Kidney tubule cell (primary cell): ENCODE measurements around the gene FOXE3.

Experiments used
- DNase-seq: peaks from one replicate; pipeline ENCODE4 v3.0.0-alpha.2; 2018; ENCODE audit warnings: low spot score

FOXE3 gene

DNA sequence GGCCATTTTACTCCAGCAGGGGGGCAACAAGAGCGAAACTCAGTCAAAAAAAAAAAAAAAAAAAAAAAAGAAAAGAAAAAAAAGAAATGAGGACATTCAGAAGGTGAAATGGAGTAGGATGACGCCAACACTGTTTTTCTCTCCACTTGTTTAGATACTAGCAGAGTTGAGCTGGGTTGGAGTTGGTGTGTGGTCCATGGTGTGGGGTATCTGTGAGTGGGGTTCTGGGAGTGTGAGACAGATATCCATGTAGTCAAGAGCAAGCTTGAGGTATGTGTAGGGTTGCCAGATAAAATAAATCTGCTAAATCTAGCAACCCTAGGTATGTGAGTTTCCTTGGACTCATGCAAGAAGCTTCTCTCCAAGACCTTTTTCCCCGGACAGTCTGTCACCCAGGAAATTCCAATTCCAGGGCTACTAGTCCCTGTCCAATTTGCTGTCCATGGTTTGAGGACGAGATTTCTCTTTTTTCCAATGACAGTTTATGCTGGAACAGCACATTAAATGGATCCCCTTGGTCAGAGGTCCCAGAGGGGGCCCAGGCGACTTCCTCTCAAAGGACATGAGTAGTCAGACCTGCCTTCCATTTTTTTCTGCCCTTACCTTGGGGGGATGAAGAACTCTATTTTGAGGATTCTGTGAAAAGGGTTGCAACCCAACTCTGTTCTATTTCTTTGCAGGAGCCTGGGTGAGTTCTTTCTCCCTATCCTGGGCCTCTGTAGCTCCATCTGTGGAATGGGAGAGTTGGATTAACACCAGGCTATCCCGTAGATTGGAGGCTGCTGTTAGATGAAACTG lies 19.6 kb downstream of the FOXE3 start:
- DNase-seq, result no peak

DNA sequence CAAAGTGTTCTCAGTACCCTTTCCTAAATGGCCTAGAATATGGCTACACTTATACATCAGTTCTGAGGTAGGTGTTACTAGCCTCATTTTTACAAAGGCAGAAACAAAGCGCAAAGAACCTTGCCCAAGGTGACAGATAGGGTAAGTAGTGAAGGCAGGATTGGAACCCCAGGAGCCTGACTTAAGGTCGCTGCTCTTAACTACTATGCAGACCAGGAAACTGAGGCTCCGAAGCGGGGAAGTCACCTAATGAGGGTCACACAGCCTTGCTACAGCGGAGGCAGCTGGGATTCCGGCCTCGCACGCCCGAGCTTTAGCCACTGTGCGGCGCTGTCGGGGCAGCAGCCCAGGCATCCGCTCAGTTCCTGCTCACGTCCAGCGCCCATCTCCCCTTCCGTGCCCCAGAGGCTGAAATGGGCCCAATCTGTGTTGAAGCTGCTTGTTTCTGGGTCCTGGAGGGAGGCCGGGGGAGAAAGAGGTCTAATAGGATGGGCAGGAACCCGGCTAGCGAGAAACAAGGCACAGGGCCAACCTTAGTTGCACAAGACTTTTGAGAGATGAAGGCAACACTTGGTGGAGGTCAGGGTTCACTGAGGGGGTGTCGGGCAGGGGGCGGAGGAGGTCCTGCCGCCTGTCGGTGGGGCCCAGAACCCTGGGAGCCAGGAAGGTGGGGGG lies 20.4 kb downstream of the FOXE3 start:
- DNase-seq, result peak; percentile 76

DNA sequence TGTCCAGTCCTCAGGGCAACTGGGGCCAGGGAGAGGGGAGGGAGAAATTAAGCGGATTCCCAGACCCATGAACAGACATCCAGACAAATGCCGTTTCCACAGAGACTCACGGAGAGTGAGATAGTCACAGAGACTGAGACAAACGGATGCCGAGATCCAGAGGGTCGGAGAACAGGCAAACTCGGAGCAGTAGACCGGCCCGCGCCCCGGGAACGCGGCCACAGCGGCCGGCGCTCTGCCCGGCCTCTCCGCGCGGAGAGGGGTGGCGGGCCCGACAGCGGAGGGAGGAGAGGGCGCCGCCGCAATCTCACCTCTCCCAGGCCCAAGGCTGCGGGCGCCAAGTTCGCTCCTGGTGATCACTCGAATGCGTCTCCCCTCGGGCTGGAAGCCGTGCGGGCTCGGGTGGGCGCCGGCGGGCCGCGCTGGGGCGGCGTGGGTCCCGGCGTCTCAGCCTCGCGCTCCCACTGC lies 20.9 kb downstream of the FOXE3 start:
- DNase-seq, result peak; percentile 38

DNA sequence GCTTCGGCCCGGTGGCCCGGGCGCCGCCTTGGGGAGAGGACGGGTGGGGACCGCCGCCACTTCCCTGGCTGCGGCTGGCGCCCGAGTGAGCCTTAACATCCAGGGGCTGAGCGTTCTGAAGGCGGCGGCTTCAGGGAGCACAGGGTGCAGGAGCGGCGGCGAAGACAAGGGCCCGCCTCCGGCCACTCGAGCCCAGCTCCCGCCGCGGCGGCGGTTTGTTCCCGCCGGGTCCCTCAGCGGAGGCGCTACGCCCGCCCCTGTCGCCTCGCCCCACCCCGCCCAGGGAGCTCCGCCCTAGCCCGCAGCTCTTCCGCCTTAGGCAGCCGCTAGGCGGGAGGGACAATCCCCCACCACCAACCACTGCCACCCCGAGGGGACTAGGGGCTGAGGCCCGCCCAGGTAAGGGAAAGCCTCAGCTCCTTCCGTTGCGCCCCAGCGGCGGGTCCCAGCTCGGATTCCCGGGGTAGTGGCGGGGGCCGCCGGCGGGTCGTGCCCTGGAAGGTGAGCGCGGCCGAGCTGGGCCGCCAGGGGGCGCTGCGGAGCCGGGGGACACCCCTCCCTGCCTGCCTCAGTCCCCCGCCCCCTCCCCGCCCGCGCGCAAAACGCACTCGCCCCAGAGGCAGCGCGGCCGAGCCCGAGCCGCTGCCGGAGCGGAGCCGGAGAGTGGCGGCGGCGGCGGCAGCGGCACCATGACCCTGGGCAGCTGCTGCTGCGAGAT lies 21.5 kb downstream of the FOXE3 start, which contains the start of gene FOXD2:
Gene FOXD2, plus strand, starts transcription at position 598 of the 718 bp plus-strand sequence. Its CDS starts 92 bp downstream, at position 690.
- peak; percentile 88 for DNase-seq

DNA sequence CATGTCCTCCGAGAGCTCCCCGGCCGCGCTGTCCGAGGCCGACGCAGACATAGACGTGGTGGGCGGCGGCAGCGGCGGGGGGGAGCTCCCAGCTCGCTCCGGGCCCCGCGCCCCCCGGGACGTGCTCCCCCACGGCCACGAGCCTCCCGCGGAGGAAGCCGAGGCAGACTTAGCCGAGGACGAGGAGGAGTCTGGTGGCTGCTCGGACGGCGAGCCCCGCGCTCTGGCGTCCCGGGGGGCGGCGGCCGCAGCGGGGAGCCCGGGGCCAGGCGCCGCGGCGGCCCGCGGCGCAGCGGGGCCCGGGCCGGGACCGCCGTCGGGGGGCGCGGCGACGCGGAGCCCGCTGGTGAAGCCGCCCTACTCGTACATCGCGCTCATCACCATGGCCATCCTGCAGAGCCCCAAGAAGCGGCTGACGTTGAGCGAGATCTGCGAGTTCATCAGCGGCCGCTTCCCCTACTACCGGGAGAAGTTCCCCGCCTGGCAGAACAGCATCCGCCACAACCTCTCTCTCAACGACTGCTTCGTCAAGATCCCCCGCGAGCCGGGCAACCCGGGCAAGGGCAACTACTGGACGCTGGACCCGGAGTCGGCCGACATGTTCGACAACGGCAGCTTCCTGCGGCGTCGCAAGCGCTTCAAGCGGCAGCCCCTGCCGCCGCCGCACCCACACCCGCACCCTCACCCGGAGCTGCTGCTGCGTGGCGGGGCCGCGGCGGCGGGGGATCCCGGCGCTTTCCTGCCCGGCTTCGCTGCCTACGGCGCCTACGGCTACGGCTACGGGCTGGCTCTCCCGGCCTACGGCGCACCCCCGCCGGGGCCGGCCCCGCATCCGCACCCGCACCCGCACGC lies 22.3 kb downstream of the FOXE3 start:
- DNase-seq, result no peak

DNA sequence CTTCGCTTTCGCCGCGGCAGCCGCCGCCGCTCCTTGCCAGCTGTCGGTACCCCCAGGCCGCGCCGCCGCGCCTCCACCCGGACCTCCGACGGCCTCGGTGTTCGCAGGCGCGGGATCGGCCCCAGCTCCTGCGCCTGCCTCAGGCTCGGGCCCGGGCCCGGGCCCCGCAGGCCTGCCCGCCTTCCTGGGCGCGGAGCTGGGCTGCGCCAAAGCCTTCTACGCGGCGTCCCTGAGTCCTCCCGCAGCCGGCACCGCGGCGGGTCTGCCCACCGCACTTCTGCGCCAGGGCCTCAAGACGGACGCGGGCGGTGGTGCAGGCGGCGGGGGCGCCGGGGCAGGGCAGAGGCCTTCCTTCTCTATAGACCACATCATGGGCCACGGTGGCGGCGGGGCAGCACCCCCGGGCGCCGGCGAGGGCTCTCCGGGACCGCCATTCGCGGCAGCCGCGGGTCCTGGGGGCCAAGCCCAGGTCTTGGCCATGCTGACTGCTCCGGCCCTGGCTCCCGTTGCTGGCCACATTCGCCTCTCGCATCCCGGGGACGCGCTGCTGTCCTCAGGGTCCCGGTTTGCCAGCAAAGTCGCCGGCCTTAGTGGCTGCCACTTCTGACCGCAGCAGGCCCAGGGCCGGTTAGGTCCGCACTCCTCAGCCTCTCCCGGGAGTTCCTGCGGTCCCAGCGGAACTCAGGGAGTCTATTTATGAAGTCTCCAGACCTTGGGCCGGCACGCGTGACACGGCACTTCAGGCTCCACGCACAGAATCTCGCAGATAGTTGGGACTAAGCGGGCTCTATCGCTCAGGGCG lies 23.1 kb downstream of the FOXE3 start:
- no peak for DNase-seq

DNA sequence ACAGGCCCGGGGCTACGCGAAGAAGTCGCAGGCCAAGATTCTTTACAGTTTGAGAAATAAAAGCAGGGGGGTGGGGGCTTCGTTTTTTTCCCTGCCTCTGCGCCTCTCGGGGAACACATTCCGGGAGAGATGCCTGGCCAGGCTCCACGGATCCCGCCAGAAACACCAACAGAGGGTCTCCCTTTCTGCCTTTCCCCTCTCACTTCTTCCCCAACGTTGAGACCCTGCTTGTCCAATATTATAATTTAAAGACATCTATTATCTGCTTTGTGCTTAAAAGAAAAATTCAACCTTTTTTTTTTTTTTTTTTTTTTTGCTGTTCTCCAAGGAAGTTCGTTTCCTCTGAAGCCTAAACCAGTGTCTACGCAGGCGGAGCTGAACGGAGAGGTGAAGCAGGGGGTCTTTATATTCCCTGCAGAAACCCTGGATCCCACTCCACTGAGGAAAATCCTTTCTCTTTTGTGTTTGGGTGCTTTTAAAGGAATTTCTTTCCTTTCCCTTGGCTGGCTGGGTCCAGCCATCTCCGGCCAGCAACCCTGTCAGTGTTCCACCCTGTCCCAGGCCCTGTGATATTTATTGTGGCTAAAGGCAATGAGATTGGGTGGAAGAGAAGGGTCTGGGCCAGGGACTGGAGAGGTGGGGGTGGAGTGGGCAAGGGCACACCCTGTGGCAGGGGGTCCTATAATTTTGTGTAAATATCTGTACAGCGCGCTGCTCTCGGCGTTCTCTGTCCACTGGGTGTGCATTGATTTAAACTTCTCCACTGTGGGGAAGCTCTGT lies 23.9 kb downstream of the FOXE3 start:
- no peak for DNase-seq

DNA sequence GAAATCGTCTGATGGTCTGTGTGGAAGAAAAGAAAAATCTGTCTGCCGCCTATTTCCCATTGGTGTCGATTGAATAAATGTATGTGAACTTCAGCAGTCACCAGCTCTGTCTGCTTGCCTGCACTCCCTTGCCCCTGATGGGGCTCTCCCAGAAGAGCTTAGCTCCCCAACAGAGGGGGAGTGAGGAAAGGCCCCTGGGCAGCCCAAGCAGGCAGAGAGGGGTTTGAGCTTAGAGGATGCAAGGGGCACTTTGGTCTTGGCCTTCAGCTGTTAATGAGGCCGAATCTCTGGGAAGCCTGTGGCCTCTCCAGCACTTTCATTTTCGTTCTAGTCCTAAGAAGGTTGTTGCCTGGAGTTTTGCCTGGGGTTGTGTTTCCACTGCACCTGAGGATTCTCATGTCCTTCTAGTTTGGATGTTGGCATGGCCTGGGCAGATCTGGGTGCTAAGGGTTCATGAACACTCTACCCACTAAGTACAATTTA lies 24.6 kb downstream of the FOXE3 start:
- DNase-seq, result no peak

DNA sequence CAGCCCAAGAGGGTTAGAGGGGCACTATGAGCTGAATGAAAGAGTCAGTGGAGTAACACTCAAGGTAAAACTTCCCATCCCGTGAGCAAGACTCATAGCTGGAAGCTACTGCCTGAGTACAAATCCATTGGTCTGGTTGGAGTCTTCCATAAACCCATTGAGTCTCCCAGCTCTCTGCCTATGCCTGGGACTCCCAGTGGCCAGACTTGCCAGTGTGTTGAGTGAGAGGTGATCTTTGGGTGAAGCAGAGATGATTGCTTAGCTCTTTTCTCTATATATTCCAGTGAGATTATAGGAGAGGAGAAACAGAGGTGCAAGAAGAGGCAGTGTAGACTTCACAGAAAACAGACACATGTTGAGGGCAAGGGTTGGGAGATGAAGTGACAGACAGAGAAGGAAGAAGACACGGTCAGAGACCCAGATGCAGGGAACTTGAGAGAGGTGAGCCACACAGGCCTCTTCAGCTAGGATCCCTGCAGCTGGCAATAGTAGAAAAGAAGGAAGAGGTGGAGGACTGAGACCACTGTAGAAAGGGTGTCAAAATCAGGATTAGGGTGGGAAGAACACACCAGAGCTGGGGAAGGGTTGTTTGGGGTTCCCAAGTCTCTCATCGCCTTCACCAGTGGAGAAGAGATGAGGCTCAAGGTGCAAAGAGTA lies 25.5 kb downstream of the FOXE3 start:
- DNase-seq, result no peak

DNA sequence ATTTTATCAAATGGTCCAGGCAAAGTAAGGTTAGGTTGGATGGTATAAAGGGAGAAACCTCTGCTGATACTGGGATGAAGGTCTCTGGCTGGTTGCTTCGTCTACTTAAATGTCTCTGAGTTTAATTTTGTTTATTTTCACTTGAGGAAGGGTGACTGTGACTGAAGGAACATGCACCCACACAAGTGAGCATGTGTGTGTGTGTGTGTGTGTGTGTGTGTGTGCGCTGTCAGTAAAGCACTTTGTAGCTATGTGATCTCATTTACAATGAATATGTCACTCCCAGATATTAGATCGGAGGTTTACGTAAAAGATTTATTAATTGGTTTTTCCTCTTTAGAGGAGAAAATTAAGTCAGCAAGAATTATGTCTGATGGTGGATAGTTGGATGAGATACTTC lies 26.1 kb downstream of the FOXE3 start:
- DNase-seq, result no peak

DNA sequence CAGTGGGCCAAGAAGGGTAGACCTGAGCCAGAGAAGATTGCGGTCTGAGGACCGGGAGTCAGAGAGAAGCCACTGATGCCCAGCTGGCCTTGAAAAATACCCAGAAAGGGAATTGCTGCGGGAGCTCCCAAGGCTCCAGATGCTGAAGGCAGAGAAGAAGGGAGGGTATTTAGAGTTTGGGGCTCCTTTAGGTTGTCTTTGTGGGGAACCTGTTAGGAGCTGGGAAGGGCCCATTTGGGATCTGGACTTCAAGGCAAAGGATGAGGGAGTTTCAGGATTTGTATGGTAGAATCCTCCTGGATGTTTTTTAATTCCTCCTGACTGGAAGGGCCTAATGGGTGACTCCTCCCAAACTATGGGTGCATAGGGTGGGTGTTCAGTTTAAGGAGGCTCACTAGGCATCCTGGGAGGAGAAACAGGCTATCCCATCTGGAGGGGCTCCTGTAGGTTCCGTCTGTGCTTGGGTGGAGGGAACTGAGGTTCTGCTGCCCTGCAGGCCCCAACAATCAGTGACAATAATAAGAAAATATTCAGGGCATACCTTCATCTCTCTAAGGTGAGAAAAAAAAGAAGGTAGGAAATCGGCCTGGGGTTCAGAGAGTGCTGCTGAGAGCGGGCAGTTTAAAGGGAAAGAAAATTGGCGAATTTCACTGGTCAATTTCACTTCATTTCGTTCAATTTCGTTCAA lies 26.9 kb downstream of the FOXE3 start:
- DNase-seq, result no peak

DNA sequence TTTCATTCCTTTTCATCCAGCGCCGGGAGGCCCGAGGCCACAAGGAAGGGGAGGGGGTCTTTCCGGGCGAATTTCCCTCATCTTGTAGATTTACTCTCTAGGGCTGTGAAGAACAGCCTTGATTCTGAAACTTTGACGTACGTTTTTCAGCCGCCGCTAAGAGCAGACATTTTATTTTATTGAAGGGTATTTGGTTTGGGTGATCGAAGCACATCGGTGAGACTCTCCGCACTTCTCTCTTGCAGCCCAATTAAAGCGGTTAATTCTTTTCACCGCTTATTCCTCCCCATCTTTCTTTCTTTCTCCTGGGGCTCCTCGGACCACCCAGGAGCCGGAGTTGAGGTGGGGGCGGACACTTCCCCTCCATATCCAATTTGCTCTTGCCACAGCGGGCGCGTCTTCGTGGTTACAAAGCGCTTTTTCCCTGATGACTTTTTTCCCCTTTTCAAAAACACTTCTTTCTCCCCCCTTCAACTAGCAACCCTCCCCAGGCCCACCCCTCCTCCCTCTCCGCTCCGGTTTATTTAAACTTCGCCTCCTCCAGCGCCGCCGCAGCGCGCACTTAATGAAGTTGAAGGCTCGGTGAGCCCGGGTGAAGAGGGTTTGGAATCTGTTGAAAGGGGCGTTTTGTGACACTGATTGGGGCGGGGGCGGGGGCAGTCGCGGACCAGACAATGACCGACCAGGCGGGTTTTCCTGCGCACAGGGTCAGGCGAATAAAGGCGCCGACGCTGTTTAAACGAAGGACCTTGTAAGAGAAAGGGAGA lies 27.6 kb downstream of the FOXE3 start:
- DNase-seq, result no peak

DNA sequence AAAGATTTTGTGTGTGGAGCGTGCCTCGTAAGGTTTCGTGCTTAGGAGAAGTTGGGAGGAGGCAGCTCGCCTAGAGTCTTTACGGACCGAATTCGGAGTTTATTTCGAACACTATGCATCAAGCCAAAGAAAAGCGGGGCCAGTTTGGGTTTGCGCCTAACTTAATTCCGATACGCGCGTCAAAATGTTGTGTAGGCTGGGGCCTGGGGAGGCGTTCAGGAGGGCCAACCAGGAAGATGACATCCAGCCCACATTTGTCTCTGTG lies 28.1 kb downstream of the FOXE3 start:
- no peak for DNase-seq

DNA sequence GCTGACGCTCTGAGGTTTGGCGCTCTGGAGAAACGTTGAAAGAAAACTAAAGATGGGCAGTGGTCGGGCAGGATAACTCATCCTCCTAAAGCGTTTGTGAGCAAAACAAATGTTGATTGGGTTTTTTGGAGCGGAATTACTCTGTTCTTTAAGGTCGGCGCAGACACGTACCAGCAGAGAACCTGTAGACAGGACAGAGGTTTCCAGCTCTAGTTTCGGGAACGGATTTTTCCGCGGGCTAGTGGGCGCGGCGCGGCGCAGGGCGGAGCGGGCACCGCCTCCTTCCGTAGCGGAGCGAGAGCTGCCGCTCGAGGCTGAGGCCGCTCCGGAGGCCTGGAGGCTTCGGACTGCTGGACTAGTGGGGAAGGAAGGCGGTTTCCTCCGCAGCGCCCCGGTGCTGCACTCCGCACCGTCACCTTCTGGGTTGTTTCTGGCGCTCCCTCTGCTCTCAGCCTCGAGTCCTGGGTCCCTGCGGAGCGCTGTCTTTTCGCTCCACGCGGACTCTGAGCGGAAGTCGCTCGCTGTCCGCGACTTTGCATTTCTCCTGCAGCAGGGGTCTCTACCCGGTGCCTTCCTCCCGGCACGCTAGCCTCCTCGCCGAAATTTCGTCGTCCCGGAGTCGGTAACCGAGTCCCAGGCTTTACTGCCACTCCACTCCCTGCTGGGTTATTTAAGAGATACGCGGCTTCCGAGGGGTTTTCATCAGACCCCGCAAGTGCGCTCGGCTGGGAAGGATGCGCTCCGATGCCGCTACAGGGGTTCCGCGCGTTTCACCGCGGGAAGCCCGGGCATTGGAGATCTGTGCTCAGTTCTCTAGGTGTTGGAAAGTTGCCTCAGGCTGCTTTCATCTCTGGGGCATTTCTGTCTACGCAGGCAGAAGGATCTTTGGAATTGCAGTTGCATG lies 28.7 kb downstream of the FOXE3 start:
- DNase-seq, result no peak

DNA sequence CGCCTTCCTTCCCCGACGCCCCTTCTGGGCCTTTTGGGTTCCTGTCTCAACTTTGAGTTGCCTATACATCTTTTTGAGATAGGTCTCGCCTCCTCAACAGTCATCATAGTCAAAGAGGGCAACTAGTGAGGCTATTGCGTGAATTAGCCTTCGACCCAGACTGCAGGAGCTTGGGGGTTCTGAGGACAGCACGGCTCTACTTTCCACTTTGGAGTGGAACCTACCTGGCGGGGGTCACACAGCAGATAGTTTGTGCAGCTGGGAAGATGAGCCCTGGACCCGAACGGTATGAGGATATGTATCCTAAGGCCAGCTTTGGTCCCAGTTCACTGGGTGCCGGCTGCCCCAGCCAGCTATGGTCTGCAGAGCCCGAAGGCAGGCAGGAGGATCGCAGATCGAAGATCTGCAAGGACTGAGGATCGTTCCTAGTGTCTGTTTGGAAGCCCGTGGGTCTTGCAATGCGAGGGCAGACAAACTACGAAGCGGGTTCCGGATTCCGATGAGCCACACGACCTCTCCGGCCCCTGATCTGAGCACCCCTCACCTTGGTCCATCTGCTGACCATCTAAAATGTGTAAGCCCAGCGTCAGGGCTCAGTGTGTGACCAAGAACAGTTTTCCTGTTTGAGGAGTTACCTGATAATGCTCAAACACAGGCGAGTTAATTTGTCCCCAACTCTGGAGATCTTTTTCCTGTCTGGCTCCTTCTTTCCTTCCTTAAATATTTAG lies 29.9 kb downstream of the FOXE3 start:
- DNase-seq, result no peak

DNA sequence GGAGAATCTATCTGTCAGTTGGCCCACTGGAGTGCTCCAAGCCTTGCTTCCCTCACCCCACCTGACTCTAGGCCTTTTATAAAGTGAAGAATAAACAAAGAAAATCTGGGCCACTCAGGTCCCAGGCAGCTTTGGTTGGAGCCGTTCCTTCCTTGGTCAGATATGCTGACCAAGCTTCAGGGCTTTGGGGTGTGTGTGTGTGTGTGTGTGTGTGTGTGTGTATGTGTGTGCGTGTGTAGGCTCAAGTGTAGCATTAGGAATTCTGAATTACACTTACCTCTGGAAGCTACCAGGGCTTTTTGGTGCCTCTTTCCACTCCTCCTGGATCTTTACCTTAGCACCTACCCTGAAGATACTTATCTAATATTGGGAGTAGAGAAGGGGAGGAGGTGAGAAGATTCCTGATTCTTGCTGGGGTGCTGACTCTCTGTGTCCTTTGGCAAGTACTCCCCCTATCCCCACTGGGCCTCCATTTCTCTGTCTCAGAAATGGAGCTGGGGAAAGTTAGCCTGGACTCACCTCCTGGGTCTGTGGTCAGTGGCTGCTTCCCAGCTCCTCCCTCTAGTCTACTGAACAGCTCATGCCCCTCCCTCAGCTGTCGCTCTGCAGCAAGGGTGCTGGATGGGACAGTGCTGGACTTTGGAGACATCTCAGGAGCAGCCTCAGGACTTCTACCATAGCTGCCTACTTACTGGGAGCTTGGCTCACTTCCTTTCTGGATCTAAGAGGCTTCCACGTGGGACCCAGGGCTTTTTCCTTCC lies 32.6 kb downstream of the FOXE3 start:
- DNase-seq, result no peak
